Measurements from ENCODE around the gene ELMO1. TPM values are rescaled to one million over a fixed set of nuclear protein-coding genes. Genes with fewer than 3 reads are reported as not detected.

The ELMO1 gene
- total and polyA plus RNA-seq, 2 experiments from 2014 or later: 6.5 to 24.9 TPM

DNA sequence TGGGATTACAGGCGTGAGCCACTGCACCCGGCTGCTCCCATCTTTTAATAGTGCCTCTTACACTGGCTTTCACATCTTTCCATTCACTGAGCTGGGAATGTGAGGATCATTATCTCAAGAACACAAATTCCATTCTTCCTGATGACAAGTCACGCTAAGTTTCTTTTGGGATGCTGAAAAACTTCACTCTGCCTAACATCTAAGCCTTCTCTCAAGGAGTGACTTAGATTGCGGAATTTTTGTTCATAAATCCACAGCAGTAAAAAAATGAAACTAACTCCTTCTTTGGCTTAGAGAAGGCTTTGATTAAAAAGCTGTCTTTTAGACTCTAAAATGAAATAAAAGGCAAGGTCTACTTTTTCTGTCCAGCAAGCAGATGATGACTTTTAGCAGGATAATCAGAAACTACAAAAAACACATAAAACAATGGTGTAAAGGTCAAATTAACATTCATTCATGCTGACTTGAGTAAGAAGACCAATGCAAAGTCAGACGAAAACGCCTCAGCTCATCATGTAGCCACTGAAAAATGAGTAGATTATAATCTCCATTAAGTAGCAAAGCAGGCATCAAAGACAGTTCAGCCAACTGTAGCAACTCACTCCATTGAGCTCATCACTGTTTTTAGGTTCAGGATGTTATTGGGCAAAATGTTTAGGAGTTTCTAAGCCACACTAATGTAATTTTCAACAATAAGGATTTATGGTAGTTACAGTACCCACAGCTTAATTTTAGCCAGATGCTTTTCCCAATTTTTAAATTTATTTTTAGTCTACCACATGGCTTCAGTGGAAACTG is 178.8 kb downstream of the ELMO1 start:
- Histone ChIP-seq H4K20me1 (replicated peaks; ENCODE audit: insufficient read depth) (no peaks in the 10 kb centered on the region), H3K4me1 (ENCODE audit: insufficient read depth) (no peaks in the 10 kb centered on the region), H3K4me2 (no peak overlapping the region), H3K27me3 (ENCODE audit: insufficient read depth) (no peaks in the 10 kb centered on the region), H3K79me2 (replicated peaks; ENCODE audit: insufficient read depth) (no peaks in the 10 kb centered on the region), H3K27ac (ENCODE audit: low read depth) (no peak overlapping the region), H3K9me2 (ENCODE audit: insufficient read depth) (no peaks in the 10 kb centered on the region), H3K36me3 (ENCODE audit: insufficient read depth) (no peaks in the 10 kb centered on the region), H3K4me3 (no peak overlapping the region), H2AFZ (no peak overlapping the region), H3F3A (replicated peaks; ENCODE audit: low read depth) (no peaks in the 10 kb centered on the region)
- peaks cover 7% of the 10 kb centered on the region; the same call in 2 of the 3 replicates for H3K4me1 Mint-ChIP-seq
- ATAC-seq: no peak
- H3K36me3 Mint-ChIP-seq (ENCODE audit: low read depth): no peaks in the 10 kb centered on the region; the same call in 2 of the 3 replicates
- H3K4me3 Mint-ChIP-seq: no peak overlapping the region
- peaks cover 2% of the 10 kb centered on the region for H3K27me3 Mint-ChIP-seq (ENCODE audit: insufficient read depth, low read depth, poor library complexity)
- no peak for DNase-seq (ENCODE audit: low spot score)
- no peak overlapping the region for H3K27ac Mint-ChIP-seq
- TF ChIP-seq ZNF331 (CRISPR knock-in tag; IDR thresholded peaks at IDR 0.05; ENCODE audit: low read depth): no peak
- TF ChIP-seq, protein P1, sequence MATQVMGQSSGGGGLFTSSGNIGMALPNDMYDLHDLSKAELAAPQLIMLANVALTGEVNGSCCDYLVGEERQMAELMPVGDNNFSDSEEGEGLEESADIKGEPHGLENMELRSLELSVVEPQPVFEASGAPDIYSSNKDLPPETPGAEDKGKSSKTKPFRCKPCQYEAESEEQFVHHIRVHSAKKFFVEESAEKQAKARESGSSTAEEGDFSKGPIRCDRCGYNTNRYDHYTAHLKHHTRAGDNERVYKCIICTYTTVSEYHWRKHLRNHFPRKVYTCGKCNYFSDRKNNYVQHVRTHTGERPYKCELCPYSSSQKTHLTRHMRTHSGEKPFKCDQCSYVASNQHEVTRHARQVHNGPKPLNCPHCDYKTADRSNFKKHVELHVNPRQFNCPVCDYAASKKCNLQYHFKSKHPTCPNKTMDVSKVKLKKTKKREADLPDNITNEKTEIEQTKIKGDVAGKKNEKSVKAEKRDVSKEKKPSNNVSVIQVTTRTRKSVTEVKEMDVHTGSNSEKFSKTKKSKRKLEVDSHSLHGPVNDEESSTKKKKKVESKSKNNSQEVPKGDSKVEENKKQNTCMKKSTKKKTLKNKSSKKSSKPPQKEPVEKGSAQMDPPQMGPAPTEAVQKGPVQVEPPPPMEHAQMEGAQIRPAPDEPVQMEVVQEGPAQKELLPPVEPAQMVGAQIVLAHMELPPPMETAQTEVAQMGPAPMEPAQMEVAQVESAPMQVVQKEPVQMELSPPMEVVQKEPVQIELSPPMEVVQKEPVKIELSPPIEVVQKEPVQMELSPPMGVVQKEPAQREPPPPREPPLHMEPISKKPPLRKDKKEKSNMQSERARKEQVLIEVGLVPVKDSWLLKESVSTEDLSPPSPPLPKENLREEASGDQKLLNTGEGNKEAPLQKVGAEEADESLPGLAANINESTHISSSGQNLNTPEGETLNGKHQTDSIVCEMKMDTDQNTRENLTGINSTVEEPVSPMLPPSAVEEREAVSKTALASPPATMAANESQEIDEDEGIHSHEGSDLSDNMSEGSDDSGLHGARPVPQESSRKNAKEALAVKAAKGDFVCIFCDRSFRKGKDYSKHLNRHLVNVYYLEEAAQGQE (IDR thresholded peaks at IDR 0.05; ENCODE audit: unreplicated experiment): no peak
- TF ChIP-seq EZH2 (IDR thresholded peaks at IDR 0.05; ENCODE audit: low read depth, unreplicated experiment): no peak
- TF ChIP-seq CREB1 (CRISPR knock-in tag; IDR thresholded peaks at IDR 0.05; ENCODE audit: low read depth): no peak
- TF ChIP-seq, protein P2, sequence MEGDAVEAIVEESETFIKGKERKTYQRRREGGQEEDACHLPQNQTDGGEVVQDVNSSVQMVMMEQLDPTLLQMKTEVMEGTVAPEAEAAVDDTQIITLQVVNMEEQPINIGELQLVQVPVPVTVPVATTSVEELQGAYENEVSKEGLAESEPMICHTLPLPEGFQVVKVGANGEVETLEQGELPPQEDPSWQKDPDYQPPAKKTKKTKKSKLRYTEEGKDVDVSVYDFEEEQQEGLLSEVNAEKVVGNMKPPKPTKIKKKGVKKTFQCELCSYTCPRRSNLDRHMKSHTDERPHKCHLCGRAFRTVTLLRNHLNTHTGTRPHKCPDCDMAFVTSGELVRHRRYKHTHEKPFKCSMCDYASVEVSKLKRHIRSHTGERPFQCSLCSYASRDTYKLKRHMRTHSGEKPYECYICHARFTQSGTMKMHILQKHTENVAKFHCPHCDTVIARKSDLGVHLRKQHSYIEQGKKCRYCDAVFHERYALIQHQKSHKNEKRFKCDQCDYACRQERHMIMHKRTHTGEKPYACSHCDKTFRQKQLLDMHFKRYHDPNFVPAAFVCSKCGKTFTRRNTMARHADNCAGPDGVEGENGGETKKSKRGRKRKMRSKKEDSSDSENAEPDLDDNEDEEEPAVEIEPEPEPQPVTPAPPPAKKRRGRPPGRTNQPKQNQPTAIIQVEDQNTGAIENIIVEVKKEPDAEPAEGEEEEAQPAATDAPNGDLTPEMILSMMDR (conservative IDR thresholded peaks at IDR 0.05; ENCODE audit: low read depth in 2 of 2): no peak
- no peak for TF ChIP-seq ZNF114 (CRISPR knock-in tag; IDR thresholded peaks at IDR 0.05)
- no peak for TF ChIP-seq EZH2phosphoT487 (IDR thresholded peaks at IDR 0.05; ENCODE audit: unreplicated experiment)
- TF ChIP-seq, protein P3, sequence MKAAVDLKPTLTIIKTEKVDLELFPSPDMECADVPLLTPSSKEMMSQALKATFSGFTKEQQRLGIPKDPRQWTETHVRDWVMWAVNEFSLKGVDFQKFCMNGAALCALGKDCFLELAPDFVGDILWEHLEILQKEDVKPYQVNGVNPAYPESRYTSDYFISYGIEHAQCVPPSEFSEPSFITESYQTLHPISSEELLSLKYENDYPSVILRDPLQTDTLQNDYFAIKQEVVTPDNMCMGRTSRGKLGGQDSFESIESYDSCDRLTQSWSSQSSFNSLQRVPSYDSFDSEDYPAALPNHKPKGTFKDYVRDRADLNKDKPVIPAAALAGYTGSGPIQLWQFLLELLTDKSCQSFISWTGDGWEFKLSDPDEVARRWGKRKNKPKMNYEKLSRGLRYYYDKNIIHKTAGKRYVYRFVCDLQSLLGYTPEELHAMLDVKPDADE (IDR thresholded peaks at IDR 0.05): no peak
- TF ChIP-seq POLR2AphosphoS5 (IDR thresholded peaks at IDR 0.05; ENCODE audit: low read depth): no peak
- TF ChIP-seq JUNB (IDR thresholded peaks at IDR 0.05; ENCODE audit: unreplicated experiment): no peak
- TF ChIP-seq, protein P4, sequence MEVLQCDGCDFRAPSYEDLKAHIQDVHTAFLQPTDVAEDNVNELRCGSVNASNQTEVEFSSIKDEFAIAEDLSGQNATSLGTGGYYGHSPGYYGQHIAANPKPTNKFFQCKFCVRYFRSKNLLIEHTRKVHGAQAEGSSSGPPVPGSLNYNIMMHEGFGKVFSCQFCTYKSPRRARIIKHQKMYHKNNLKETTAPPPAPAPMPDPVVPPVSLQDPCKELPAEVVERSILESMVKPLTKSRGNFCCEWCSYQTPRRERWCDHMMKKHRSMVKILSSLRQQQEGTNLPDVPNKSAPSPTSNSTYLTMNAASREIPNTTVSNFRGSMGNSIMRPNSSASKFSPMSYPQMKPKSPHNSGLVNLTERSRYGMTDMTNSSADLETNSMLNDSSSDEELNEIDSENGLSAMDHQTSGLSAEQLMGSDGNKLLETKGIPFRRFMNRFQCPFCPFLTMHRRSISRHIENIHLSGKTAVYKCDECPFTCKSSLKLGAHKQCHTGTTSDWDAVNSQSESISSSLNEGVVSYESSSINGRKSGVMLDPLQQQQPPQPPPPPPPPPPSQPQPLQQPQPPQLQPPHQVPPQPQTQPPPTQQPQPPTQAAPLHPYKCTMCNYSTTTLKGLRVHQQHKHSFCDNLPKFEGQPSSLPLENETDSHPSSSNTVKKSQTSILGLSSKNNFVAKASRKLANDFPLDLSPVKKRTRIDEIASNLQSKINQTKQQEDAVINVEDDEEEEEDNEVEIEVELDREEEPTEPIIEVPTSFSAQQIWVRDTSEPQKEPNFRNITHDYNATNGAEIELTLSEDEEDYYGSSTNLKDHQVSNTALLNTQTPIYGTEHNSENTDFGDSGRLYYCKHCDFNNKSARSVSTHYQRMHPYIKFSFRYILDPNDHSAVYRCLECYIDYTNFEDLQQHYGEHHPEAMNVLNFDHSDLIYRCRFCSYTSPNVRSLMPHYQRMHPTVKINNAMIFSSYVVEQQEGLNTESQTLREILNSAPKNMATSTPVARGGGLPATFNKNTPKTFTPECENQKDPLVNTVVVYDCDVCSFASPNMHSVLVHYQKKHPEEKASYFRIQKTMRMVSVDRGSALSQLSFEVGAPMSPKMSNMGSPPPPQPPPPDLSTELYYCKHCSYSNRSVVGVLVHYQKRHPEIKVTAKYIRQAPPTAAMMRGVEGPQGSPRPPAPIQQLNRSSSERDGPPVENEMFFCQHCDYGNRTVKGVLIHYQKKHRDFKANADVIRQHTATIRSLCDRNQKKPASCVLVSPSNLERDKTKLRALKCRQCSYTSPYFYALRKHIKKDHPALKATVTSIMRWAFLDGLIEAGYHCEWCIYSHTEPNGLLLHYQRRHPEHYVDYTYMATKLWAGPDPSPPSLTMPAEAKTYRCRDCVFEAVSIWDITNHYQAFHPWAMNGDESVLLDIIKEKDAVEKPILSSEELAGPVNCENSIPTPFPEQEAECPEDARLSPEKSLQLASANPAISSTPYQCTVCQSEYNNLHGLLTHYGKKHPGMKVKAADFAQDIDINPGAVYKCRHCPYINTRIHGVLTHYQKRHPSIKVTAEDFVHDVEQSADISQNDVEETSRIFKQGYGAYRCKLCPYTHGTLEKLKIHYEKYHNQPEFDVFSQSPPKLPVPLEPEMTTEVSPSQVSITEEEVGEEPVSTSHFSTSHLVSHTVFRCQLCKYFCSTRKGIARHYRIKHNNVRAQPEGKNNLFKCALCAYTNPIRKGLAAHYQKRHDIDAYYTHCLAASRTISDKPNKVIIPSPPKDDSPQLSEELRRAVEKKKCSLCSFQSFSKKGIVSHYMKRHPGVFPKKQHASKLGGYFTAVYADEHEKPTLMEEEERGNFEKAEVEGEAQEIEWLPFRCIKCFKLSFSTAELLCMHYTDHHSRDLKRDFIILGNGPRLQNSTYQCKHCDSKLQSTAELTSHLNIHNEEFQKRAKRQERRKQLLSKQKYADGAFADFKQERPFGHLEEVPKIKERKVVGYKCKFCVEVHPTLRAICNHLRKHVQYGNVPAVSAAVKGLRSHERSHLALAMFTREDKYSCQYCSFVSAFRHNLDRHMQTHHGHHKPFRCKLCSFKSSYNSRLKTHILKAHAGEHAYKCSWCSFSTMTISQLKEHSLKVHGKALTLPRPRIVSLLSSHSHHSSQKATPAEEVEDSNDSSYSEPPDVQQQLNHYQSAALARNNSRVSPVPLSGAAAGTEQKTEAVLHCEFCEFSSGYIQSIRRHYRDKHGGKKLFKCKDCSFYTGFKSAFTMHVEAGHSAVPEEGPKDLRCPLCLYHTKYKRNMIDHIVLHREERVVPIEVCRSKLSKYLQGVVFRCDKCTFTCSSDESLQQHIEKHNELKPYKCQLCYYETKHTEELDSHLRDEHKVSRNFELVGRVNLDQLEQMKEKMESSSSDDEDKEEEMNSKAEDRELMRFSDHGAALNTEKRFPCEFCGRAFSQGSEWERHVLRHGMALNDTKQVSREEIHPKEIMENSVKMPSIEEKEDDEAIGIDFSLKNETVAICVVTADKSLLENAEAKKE (CRISPR knock-in tag; IDR thresholded peaks at IDR 0.05): no peak
- H3K9me3 Mint-ChIP-seq: no peaks in the 10 kb centered on the region

Measured in GM23338 (cell line).